Esophagus muscularis mucosa (tissue), 4 donors: ENCODE measurements around the gene PRDX5. TPM values are rescaled to one million over a fixed set of nuclear protein-coding genes. Genes with fewer than 3 reads are reported as not detected.

Experiments used
- DNase-seq: peaks from one replicate; pipeline ENCODE4 v3.0.0-alpha.2; 2017; ENCODE audit errors: extremely low spot score
- H3K27ac ChIP-seq, 4 donors: fragments of 200-600 bp; sonication (generic); replicated peaks in 1 of 4; 1 replicate in 3 of 4; 2 replicates in 1 of 4; pipeline ENCODE4 v1.5.1; 2016 to 2019; ENCODE audit warnings: mild to moderate bottlenecking in 1 of 4
- H3K27me3 ChIP-seq, 4 donors: fragments of 200-600 bp; sonication (generic); one replicate each; pipeline versions ENCODE4 v1.5.1 to v1.6.0; 2016 to 2019
- H3K36me3 ChIP-seq, 4 donors: fragments of 200-600 bp; sonication (generic); one replicate each; pipeline ENCODE4 v1.5.1; 2016 to 2019
- H3K4me1 ChIP-seq, 4 donors: fragments of 200-600 bp; sonication (generic); one replicate each; pipeline ENCODE4 v1.5.1; 2016 to 2019
- H3K4me3 ChIP-seq, 4 donors: fragments of 200-600 bp; sonication (generic); 1 replicate in 2 of 4; 2 replicates in 2 of 4; pipeline ENCODE4 v1.5.1; 2016 to 2019; ENCODE audit warnings: mild to moderate bottlenecking in 4 of 4, moderate library complexity in 1 of 4
- H3K9me3 ChIP-seq, 4 donors: fragments of 200-600 bp; sonication (generic); 1 replicate in 3 of 4; 2 replicates in 1 of 4; pipeline ENCODE4 v1.5.1; 2016 to 2019
- CTCF ChIP-seq, 3 experiments: fragments of 200-600 bp in 2 of 3; fragments of 450-650 bp in 1 of 3; sonication (generic) in 2 of 3; IDR thresholded peaks; one replicate each; pipeline ENCODE4 v1.5.1; 2017 to 2019; ENCODE audit warnings: antibody characterized with exemption in 3 of 3, mild to moderate bottlenecking in 2 of 3, moderate library complexity in 1 of 3
- EP300 ChIP-seq: sonication (generic); formaldehyde crosslinking; IDR thresholded peaks from one replicate; pipeline ENCODE4 v1.6.1; 2017; ENCODE audit warnings: antibody characterized with exemption
- POLR2A ChIP-seq: fragments of 450-650 bp; IDR thresholded peaks from one replicate; pipeline ENCODE4 v1.6.1; 2017; ENCODE audit warnings: antibody characterized with exemption, moderate library complexity, mild to moderate bottlenecking, low read depth
- POLR2AphosphoS5 ChIP-seq, 2 donors: sonication (generic); formaldehyde crosslinking; IDR thresholded peaks; one replicate each; pipeline ENCODE4 v1.6.1; 2017; ENCODE audit warnings: antibody characterized with exemption in 2 of 2
- WGBS: methylation state at CpG from one replicate; pipeline ENCODE4 v1.1.5; 2018; 5-methylcytosine and 5-hydroxymethylcytosine counted together
- intact Hi-C: fragments of 100-400 bp; cut with DNase I; formaldehyde crosslinking; loops from one replicate; pipeline ENCODE4 v1.15.1; 2023
- total RNA-seq, 4 donors: library from RNA; depleted of rRNA; stranded (reverse); fragments of >200 nt; gene quantifications; one replicate each; pipeline versions ENCODE4 v1.1.0 to v1.2.1, GENCODE V29; 2016

The PRDX5 gene
- total RNA-seq, 4 donors from 2014 or later: 144 to 178 (median 155) TPM

GRCh38 chr11:64352995-64353714, 35.2 kb downstream of the PRDX5 start:
- Histone ChIP-seq H3K9me3 (no peaks in the 10 kb centered on the region), H3K27ac (no peak overlapping the region), H3K27me3 (no peaks in the 10 kb centered on the region), H3K4me1 (peaks cover 18 to 30% (median 25%) of the 10 kb centered on the region in 4 donors), H3K4me3 (no peak overlapping the region), H3K36me3 (no peaks in the 10 kb centered on the region)
- intact Hi-C loops: no loop called here
- TF ChIP-seq CTCF (IDR thresholded peaks at IDR 0.05): no peak
- TF ChIP-seq EP300: no peak
- no peak for TF ChIP-seq POLR2AphosphoS5 (IDR thresholded peaks at IDR 0.05)
- TF ChIP-seq POLR2A: no peak
- 83% methylated on average over 22 of the region's 34 CpGs for WGBS
- DNase-seq: no peak

GRCh38 chr11:64353715-64354506, 36.0 kb downstream of the PRDX5 start:
- WGBS: 90% methylated on average over 11 of the region's 20 CpGs
- Histone ChIP-seq H3K27ac (no peak overlapping the region), H3K36me3 (no peaks in the 10 kb centered on the region), H3K9me3 (no peaks in the 10 kb centered on the region), H3K27me3 (no peaks in the 10 kb centered on the region), H3K4me1 (peaks cover 23 to 36% (median 31%) of the 10 kb centered on the region in 4 donors), H3K4me3 (no peak overlapping the region)
- DNase-seq: no peak
- intact Hi-C loops: loop anchor here (2.0 kb wide), 1 partner anchor 33 kb away; no protein-coding TSS in a partner anchor
- TF ChIP-seq EP300 (no peak), POLR2AphosphoS5 (IDR thresholded peaks at IDR 0.05) (no peak), CTCF (IDR thresholded peaks at IDR 0.05) (no peak), POLR2A (no peak)

- Histone ChIP-seq H3K27ac (peak overlapping the region; percentile 40 to 52 (median 50)), H3K27me3 (no peaks in the 10 kb centered on the region), H3K4me1 (peaks cover 33 to 47% (median 43%) of the 10 kb centered on the region in 4 donors), H3K4me3 (peak overlapping the region; percentile 26 to 50 (median 41)), H3K36me3 (peaks cover 0 to 3% (median 2%) of the 10 kb centered on the region in 4 donors), H3K9me3 (no peaks in the 10 kb centered on the region)
- WGBS: 23% methylated on average over 12 of the region's 23 CpGs
- no peak for DNase-seq
- TF ChIP-seq CTCF (IDR thresholded peaks at IDR 0.05) (peak; percentile 67 to 82 (median 79)), POLR2A (no peak), EP300 (no peak), POLR2AphosphoS5 (IDR thresholded peaks at IDR 0.05) (peak; percentile 46 to 69)
- intact Hi-C loops: loop anchor here (2.0 kb wide), 1 partner anchor 35 kb away; no protein-coding TSS in a partner anchor
Measured at GRCh38 chr11:64355078-64355940, 37.4 kb downstream of the PRDX5 start.

GRCh38 chr11:64356498-64357411, 38.8 kb downstream of the PRDX5 start:
- peak in 1 of 3 experiments; percentile 17 for TF ChIP-seq CTCF (IDR thresholded peaks at IDR 0.05)
- TF ChIP-seq EP300: no peak
- Histone ChIP-seq H3K27ac (no peak overlapping the region), H3K9me3 (no peaks in the 10 kb centered on the region), H3K4me1 (peaks cover 33 to 53% (median 49%) of the 10 kb centered on the region in 4 donors), H3K36me3 (peaks cover 0 to 18% (median 16%) of the 10 kb centered on the region in 4 donors), H3K4me3 (no peak overlapping the region), H3K27me3 (no peaks in the 10 kb centered on the region)
- no peak for DNase-seq
- WGBS: 80% methylated on average over 20 of the region's 25 CpGs
- intact Hi-C loops: no loop called here
